CD4-positive, alpha-beta memory T cell (primary cell): Measurements from ENCODE around the gene KCNAB2. TPM values are rescaled to one million over a fixed set of nuclear protein-coding genes. Genes with fewer than 3 reads are reported as not detected.
"Not testable (repeated sequence)": the region's sequence is repeated elsewhere in the genome, so short reads cannot be mapped to it uniquely, and the experiment has no call there.

ENCODE experiments used
- CTCF ChIA-PET: fragments of 350-600 bp; sonication (Branson Sonifier 250); formaldehyde crosslinking; loops from one replicate; lab custom pipeline; 2021; ENCODE audit warnings: inconsistent platforms; ENCODE audit not compliant: partially characterized antibody; lab: Charles Lee
- POLR2A ChIA-PET: fragments of 350-600 bp; sonication (Branson Sonifier 250); formaldehyde crosslinking; loops from one replicate; lab custom pipeline; 2021; ENCODE audit not compliant: partially characterized antibody; lab: Charles Lee
- DNase-seq, 5 donors: peaks; one replicate each; pipeline versions ENCODE4 v3.0.0 to v3.0.0-alpha.2; 2020 to 2022; ENCODE audit warnings: mixed read lengths in 1 of 5
- H3K27ac ChIP-seq: one replicate; pipeline ENCODE4 v1.7.0; 2013; ENCODE audit warnings: low read depth, low read length
- H3K27me3 ChIP-seq: 2 replicates; pipeline ENCODE4 v1.7.0; 2013; ENCODE audit warnings: mild to moderate bottlenecking, low read length, moderate library complexity; ENCODE audit not compliant: insufficient read depth
- H3K36me3 ChIP-seq: 2 replicates; pipeline ENCODE4 v1.7.0; 2013; ENCODE audit warnings: mild to moderate bottlenecking, low read length, moderate library complexity; ENCODE audit not compliant: insufficient read depth
- H3K4me1 ChIP-seq: 2 replicates; pipeline ENCODE4 v1.7.0; 2013; ENCODE audit warnings: mild to moderate bottlenecking, low read length, moderate library complexity; ENCODE audit not compliant: insufficient read depth
- H3K4me3 ChIP-seq, 2 donors: one replicate each; pipeline ENCODE4 v1.7.0; 2013; ENCODE audit warnings: low read length in 2 of 2, mild to moderate bottlenecking in 1 of 2
- H3K9me3 ChIP-seq, 2 donors: one replicate each; pipeline ENCODE4 v1.7.0; 2013; ENCODE audit warnings: low read length in 2 of 2, control low read depth in 1 of 2; ENCODE audit not compliant: control insufficient read depth in 1 of 2
- H3K27ac Mint-ChIP-seq, 7 donors: one replicate each; pipeline ENCODE4 v1.8.0; 2020 to 2021; ENCODE audit warnings: mixed read lengths in 7 of 7, mild to moderate bottlenecking in 6 of 7, inconsistent platforms in 3 of 7, moderate library complexity in 3 of 7
- H3K27me3 Mint-ChIP-seq, 2 donors: one replicate each; pipeline ENCODE4 v1.8.0; 2020 to 2021; ENCODE audit warnings: mixed read lengths in 2 of 2
- H3K36me3 Mint-ChIP-seq, 2 donors: one replicate each; pipeline ENCODE4 v1.8.0; 2020 to 2021; ENCODE audit warnings: mixed read lengths in 2 of 2, inconsistent platforms in 1 of 2, mild to moderate bottlenecking in 1 of 2
- H3K4me1 Mint-ChIP-seq, 4 donors: one replicate each; pipeline ENCODE4 v1.8.0; 2020 to 2021; ENCODE audit warnings: mixed read lengths in 4 of 4, mild to moderate bottlenecking in 1 of 4
- H3K4me3 Mint-ChIP-seq, 8 donors: one replicate each; pipeline ENCODE4 v1.8.0; 2020 to 2021; ENCODE audit warnings: mixed read lengths in 8 of 8, mild to moderate bottlenecking in 7 of 8, moderate library complexity in 6 of 8, inconsistent platforms in 3 of 8
- H3K9me3 Mint-ChIP-seq, 8 donors: one replicate each; pipeline ENCODE4 v1.8.0; 2020 to 2021; ENCODE audit warnings: mixed read lengths in 8 of 8, mild to moderate bottlenecking in 5 of 8, inconsistent platforms in 3 of 8, moderate library complexity in 1 of 8
- intact Hi-C: fragments of 100-400 bp; cut with micrococcal nuclease; formaldehyde crosslinking; loops from one replicate; pipeline ENCODE4 v1.15.1; 2023
- polyA plus RNA-seq, 2 donors: library from polyadenylated mRNA; unstranded; fragments of 300-500 nt; fragmentation: Illumina TruSeq; gene quantifications; one replicate each; pipeline ENCODE4 v1.2.3, GENCODE V29; 2021
- total RNA-seq, 2 experiments: library from RNA; stranded (reverse); gene quantifications; one replicate each; pipeline ENCODE4 v1.2.3, GENCODE V29; 2021

The KCNAB2 gene
- total and polyA plus RNA-seq, 4 experiments from 2014 or later: 20.9 to 197 (median 121) TPM

- no peaks in the 10 kb centered on the region for H3K4me1 ChIP-seq
- Mint-ChIP-seq H3K27ac (no peak overlapping the region), H3K36me3 (peaks cover 10 to 12% of the 10 kb centered on the region in 2 donors), H3K27me3 (no peaks in the 10 kb centered on the region), H3K4me1 (peaks cover 1 to 6% (median 3%) of the 10 kb centered on the region in 4 donors), H3K4me3 (no peak overlapping the region), H3K9me3 (no peaks in the 10 kb centered on the region)
- H3K36me3 ChIP-seq: no peaks in the 10 kb centered on the region
- DNase-seq: no peak
- intact Hi-C loops: no loop called here
- H3K27me3 ChIP-seq: no peaks in the 10 kb centered on the region
- no peak overlapping the region for H3K4me3 ChIP-seq
- ChIA-PET CTCF (interaction anchor here (1.0 kb wide), 1 partner anchor 23 kb away, joined by 3 read pairs; no protein-coding TSS in a partner anchor), POLR2A (no interaction called here)
- no peak overlapping the region for H3K27ac ChIP-seq
- H3K9me3 ChIP-seq: no peaks in the 10 kb centered on the region
These were observed 29.4 kb upstream of the KCNAB2 start for GRCh38 chr1:6016191-6016865.

GRCh38 chr1:6017654-6018053 lies 28.0 kb upstream of the KCNAB2 start:
- DNase-seq, H3K27me3 ChIP-seq, H3K27me3 Mint-ChIP-seq, H3K36me3 ChIP-seq, H3K4me3 Mint-ChIP-seq, H3K4me3 ChIP-seq, H3K27ac Mint-ChIP-seq, H3K9me3 Mint-ChIP-seq, H3K9me3 ChIP-seq, POLR2A ChIA-PET, H3K4me1 ChIP-seq, H3K27ac ChIP-seq, intact Hi-C loops: not testable (repeated sequence)
- CTCF ChIA-PET: interaction anchor here (1.0 to 1.2 kb wide), 2 partner anchors 15 to 22 kb away, joined by 3 to 4 read pairs; no protein-coding TSS in a partner anchor
- Mint-ChIP-seq H3K4me1 (peaks cover 4 to 14% (median 8%) of the 10 kb centered on the region in 4 donors), H3K36me3 (peaks cover 10 to 12% of the 10 kb centered on the region in 2 donors)

GRCh38 chr1:6019166-6019845 lies 26.4 kb upstream of the KCNAB2 start:
- H3K9me3 Mint-ChIP-seq: peaks cover 0 to 2% (median 0%) of the 10 kb centered on the region in 8 donors
- ChIA-PET POLR2A (interaction anchor here (0.8 to 1.4 kb wide), 2 partner anchors 17 to 26 kb away, joined by 3 read pairs; partner anchors contain the start of gene NPHP4), CTCF (no interaction called here)
- no peaks in the 10 kb centered on the region for H3K27me3 Mint-ChIP-seq
- H3K36me3 ChIP-seq: no peaks in the 10 kb centered on the region
- intact Hi-C loops: no loop called here
- no peak overlapping the region for H3K4me3 Mint-ChIP-seq
- H3K9me3 ChIP-seq: no peaks in the 10 kb centered on the region
- H3K4me1 ChIP-seq: no peaks in the 10 kb centered on the region
- peaks cover 4 to 14% (median 8%) of the 10 kb centered on the region in 4 donors for H3K4me1 Mint-ChIP-seq
- H3K27me3 ChIP-seq: no peaks in the 10 kb centered on the region
- no peak overlapping the region for H3K4me3 ChIP-seq
- no peak overlapping the region for H3K27ac ChIP-seq
- peaks cover 6 to 10% of the 10 kb centered on the region in 2 donors for H3K36me3 Mint-ChIP-seq
- no peak overlapping the region for H3K27ac Mint-ChIP-seq
- no peak for DNase-seq

GRCh38 chr1:6022193-6022592 lies 23.5 kb upstream of the KCNAB2 start:
- POLR2A ChIA-PET: no interaction called here
- Mint-ChIP-seq H3K9me3 (peaks cover 0 to 2% (median 0%) of the 10 kb centered on the region in 8 donors), H3K4me3 (no peak overlapping the region), H3K4me1 (peaks cover 13 to 36% (median 19%) of the 10 kb centered on the region in 4 donors), H3K36me3 (peaks cover 7 to 8% of the 10 kb centered on the region in 2 donors), H3K27ac (no peak overlapping the region), H3K27me3 (no peaks in the 10 kb centered on the region)
- Histone ChIP-seq H3K36me3 (no peaks in the 10 kb centered on the region), H3K27ac (no peak overlapping the region), H3K4me1 (peaks cover 12% of the 10 kb centered on the region), H3K27me3 (no peaks in the 10 kb centered on the region), H3K4me3 (no peak overlapping the region), H3K9me3 (no peaks in the 10 kb centered on the region)
- CTCF ChIA-PET: no interaction called here
- no peak for DNase-seq
- intact Hi-C loops: loop anchor here (10.0 kb wide), 3 partner anchors 47 to 223 kb away; partner anchors contain the start of genes HES3 and RPL22

- Histone ChIP-seq H3K4me1 (peaks cover 24% of the 10 kb centered on the region), H3K27ac (no peak overlapping the region), H3K36me3 (no peaks in the 10 kb centered on the region), H3K27me3 (no peaks in the 10 kb centered on the region), H3K4me3 (no peak overlapping the region), H3K9me3 (no peaks in the 10 kb centered on the region)
- H3K4me1 Mint-ChIP-seq: peaks cover 21 to 47% (median 30%) of the 10 kb centered on the region in 4 donors
- no peak overlapping the region for H3K4me3 Mint-ChIP-seq
- H3K27me3 Mint-ChIP-seq: no peaks in the 10 kb centered on the region
- CTCF ChIA-PET: no interaction called here
- POLR2A ChIA-PET: interaction anchor here (1.0 to 6.7 kb wide), 3 partner anchors 12 to 356 kb away, joined by 3 to 179 read pairs (median 4); partner anchors contain the start of gene NPHP4
- H3K36me3 Mint-ChIP-seq: peaks cover 10 to 16% of the 10 kb centered on the region in 2 donors
- no peak for DNase-seq
- H3K27ac Mint-ChIP-seq: peak overlapping the region in 4 of 7 donors; percentile 7 to 57 (median 18)
- intact Hi-C loops: loop anchor here (10.0 kb wide), 3 partner anchors 49 to 221 kb away; partner anchors contain the start of genes HES3 and RPL22
- H3K9me3 Mint-ChIP-seq: peaks cover 0 to 2% (median 0%) of the 10 kb centered on the region in 8 donors
These were observed 22.3 kb upstream of the KCNAB2 start for GRCh38 chr1:6023346-6023745.

GRCh38 chr1:6024376-6024775 lies 21.3 kb upstream of the KCNAB2 start:
- H3K27ac ChIP-seq: no peak overlapping the region
- CTCF ChIA-PET: interaction anchor here (1.3 kb wide), 1 partner anchor 31 kb away, joined by 4 read pairs; no protein-coding TSS in a partner anchor
- Mint-ChIP-seq H3K27me3 (no peaks in the 10 kb centered on the region), H3K36me3 (peaks cover 10 to 24% of the 10 kb centered on the region in 2 donors), H3K4me1 (peaks cover 27 to 55% (median 39%) of the 10 kb centered on the region in 4 donors), H3K9me3 (peaks cover 0 to 2% (median 0%) of the 10 kb centered on the region in 8 donors), H3K27ac (peak overlapping the region in 3 of 7 donors; percentile 17 to 87 (median 22)), H3K4me3 (no peak overlapping the region)
- peaks cover 2% of the 10 kb centered on the region for H3K36me3 ChIP-seq
- no peaks in the 10 kb centered on the region for H3K27me3 ChIP-seq
- DNase-seq: no peak
- no peaks in the 10 kb centered on the region for H3K9me3 ChIP-seq
- no peak overlapping the region for H3K4me3 ChIP-seq
- peaks cover 34% of the 10 kb centered on the region for H3K4me1 ChIP-seq
- POLR2A ChIA-PET: interaction anchor here (1.0 to 6.7 kb wide), 3 partner anchors 13 to 357 kb away, joined by 3 to 179 read pairs (median 4); partner anchors contain the start of gene NPHP4
- intact Hi-C loops: loop anchor here (10.0 kb wide), 3 partner anchors 50 to 220 kb away; partner anchors contain the start of genes HES3 and RPL22
